GM06990 (cell line): ENCODE measurements around the gene RALGPS1.
"Not testable (repeated sequence)": the region's sequence is repeated elsewhere in the genome, so short reads cannot be mapped to it uniquely, and the experiment has no call there.

Source experiments
- DNase-seq: peaks from one replicate; pipeline ENCODE4 v3.0.0-alpha.2; 2011; ENCODE audit not compliant: insufficient read length; ENCODE audit errors: extremely low read depth
- H3K27me3 ChIP-seq: replicated peaks from 2 replicates; pipeline ENCODE4 v1.6.0; 2011; ENCODE audit warnings: low read length; ENCODE audit not compliant: control insufficient read depth, insufficient read depth
- H3K36me3 ChIP-seq: 2 replicates; pipeline ENCODE4 v1.5.1; 2011; ENCODE audit warnings: low read length; ENCODE audit not compliant: control insufficient read depth, insufficient read depth
- H3K4me3 ChIP-seq: replicated peaks from 2 replicates; pipeline ENCODE4 v1.5.1; 2011; ENCODE audit warnings: low read depth, mild to moderate bottlenecking, control low read depth, low read length
- CTCF ChIP-seq: IDR thresholded peaks from 2 replicates; pipeline ENCODE4 v1.5.1; 2011; ENCODE audit warnings: low read length, control low read depth, mild to moderate bottlenecking, inconsistent platforms; ENCODE audit not compliant: insufficient read depth, poor library complexity, severe bottlenecking

Gene RALGPS1

GRCh38 chr9:127170652-127171051, 256.1 kb downstream of the RALGPS1 start:
- DNase-seq = no peak
- Histone ChIP-seq H3K4me3 (no peak overlapping the region), H3K36me3 (no peaks in the 10 kb centered on the region), H3K27me3 (no peaks in the 10 kb centered on the region)
- no peak for TF ChIP-seq CTCF

GRCh38 chr9:127171348-127171747, 256.8 kb downstream of the RALGPS1 start:
- not testable (repeated sequence) for H3K4me3 ChIP-seq, DNase-seq, H3K36me3 ChIP-seq

GRCh38 chr9:127172066-127172707, 257.6 kb downstream of the RALGPS1 start:
- DNase-seq = no peak
- H3K27me3 ChIP-seq = no peaks in the 10 kb centered on the region
- no peaks in the 10 kb centered on the region for H3K36me3 ChIP-seq
- no peak for TF ChIP-seq CTCF
- H3K4me3 ChIP-seq = no peak overlapping the region

More at GRCh38 chr9:127171348-127171747, 256.8 kb downstream of the RALGPS1 start:
- H3K27me3 ChIP-seq = not testable (repeated sequence)

GRCh38 chr9:127173063-127173462, 258.5 kb downstream of the RALGPS1 start:
- Histone ChIP-seq H3K27me3 (no peaks in the 10 kb centered on the region), H3K36me3 (no peaks in the 10 kb centered on the region), H3K4me3 (no peak overlapping the region)
- DNase-seq = no peak
- TF ChIP-seq CTCF = no peak

GRCh38 chr9:127174386-127175318, 260.1 kb downstream of the RALGPS1 start:
- no peak for DNase-seq
- Histone ChIP-seq H3K27me3 (no peaks in the 10 kb centered on the region), H3K4me3 (no peak overlapping the region), H3K36me3 (no peaks in the 10 kb centered on the region)
- no peak for TF ChIP-seq CTCF

- Histone ChIP-seq H3K27me3 (no peaks in the 10 kb centered on the region), H3K36me3 (no peaks in the 10 kb centered on the region), H3K4me3 (no peak overlapping the region)
- no peak for TF ChIP-seq CTCF
- DNase-seq = no peak
Observed at GRCh38 chr9:127175319-127175715, 260.7 kb downstream of the RALGPS1 start.
